HCT116 (cell line): ENCODE data around the gene GNB1.

Source experiments
- EZH2 ChIP-seq: fragments of 200-600 bp; sonication (generic); IDR thresholded peaks from 2 replicates; pipeline ENCODE4 v1.6.1; 2017; ENCODE audit warnings: antibody characterized with exemption, mixed run types
- FOSL1 ChIP-seq: IDR thresholded peaks from 2 replicates; pipeline ENCODE4 v1.6.1; 2012; ENCODE audit warnings: low read depth
- JUND ChIP-seq: IDR thresholded peaks from 2 replicates; pipeline ENCODE4 v1.6.1; 2012
- POLR2A ChIP-seq: IDR thresholded peaks from 2 replicates; pipeline ENCODE4 v1.7.0; 2011; ENCODE audit warnings: borderline replicate concordance; ENCODE audit not compliant: insufficient read depth, insufficient read length; ENCODE audit errors: extremely low read depth
- POLR2AphosphoS5 ChIP-seq: IDR thresholded peaks from 2 replicates; pipeline ENCODE4 v1.6.1; 2011; ENCODE audit warnings: mild to moderate bottlenecking, low read depth, low read length, moderate library complexity
- RAD21 ChIP-seq: IDR thresholded peaks from 2 replicates; pipeline ENCODE4 v1.6.1; 2012; ENCODE audit warnings: low read depth, mild to moderate bottlenecking
- SIN3A ChIP-seq: IDR thresholded peaks from 2 replicates; pipeline ENCODE4 v1.6.1; 2012; ENCODE audit warnings: low read depth
- SRF ChIP-seq: IDR thresholded peaks from 2 replicates; pipeline ENCODE4 v1.6.1; 2012; ENCODE audit warnings: low read depth
- ZNF274 ChIP-seq: fragments of 200-500 bp; sonication (Bioruptor generic); IDR thresholded peaks from 2 replicates; pipeline ENCODE4 v1.6.1; 2014; ENCODE audit warnings: mild to moderate bottlenecking, low read depth, low read length, inconsistent platforms
- TF ChIP-seq, protein P1 (sequence below): IDR thresholded peaks from 2 replicates; pipeline ENCODE4 v1.6.1; 2012; ENCODE audit warnings: low read depth
- TF ChIP-seq, protein P2 (sequence below), 3 experiments: fragments of 200-600 bp in 1 of 3; sonication (generic) in 1 of 3; IDR thresholded peaks in 2 of 3; conservative IDR thresholded peaks in 1 of 3; 2 replicates each; pipeline ENCODE4 v1.5.1; 2012 to 2017; ENCODE audit warnings: low read depth in 2 of 3, low read length in 2 of 3, antibody characterized with exemption in 1 of 3, borderline replicate concordance in 1 of 3, control low read depth in 1 of 3, mild to moderate bottlenecking in 1 of 3, mixed read lengths in 1 of 3, mixed run types in 1 of 3, moderate library complexity in 1 of 3; ENCODE audit not compliant: insufficient read depth in 1 of 3

DNA sequence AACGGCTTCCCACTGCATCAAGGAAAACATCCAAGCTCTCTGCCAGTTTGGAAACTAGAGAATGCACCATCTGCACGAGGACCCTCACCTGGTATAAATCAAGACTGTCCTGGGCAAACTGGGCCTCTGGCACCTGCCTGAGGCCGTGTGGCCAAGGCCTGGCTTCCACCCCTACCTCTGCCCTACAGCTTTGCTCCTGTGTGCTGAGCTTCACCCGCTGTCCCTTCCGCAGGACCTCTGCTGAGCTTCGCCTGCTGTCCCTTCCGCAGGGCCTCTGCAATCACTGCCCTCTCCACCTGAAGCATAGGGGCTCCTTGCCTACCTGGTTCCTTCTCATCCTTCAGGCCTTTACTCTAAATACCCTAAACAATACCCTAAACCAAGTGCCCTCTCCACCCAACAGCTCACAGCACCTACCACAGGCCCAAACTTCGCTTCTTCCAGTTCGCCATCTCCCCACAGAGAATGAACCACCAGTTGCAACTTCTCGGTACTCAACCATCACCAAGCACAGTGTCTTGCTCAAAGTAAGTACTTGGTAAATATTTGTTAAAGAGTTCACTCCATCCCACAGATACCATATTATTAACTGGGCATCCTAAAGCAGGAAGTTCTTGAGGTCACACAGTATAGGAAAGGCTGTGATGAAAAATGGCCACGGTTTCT is 18.4 kb downstream of the GNB1 start:
- TF ChIP-seq SRF (no peak), RAD21 (no peak), POLR2AphosphoS5 (no peak), JUND (no peak), ZNF274 (no peak), POLR2A (no peak), FOSL1 (no peak), SIN3A (no peak), EZH2 (no peak)
- TF ChIP-seq, protein P1, sequence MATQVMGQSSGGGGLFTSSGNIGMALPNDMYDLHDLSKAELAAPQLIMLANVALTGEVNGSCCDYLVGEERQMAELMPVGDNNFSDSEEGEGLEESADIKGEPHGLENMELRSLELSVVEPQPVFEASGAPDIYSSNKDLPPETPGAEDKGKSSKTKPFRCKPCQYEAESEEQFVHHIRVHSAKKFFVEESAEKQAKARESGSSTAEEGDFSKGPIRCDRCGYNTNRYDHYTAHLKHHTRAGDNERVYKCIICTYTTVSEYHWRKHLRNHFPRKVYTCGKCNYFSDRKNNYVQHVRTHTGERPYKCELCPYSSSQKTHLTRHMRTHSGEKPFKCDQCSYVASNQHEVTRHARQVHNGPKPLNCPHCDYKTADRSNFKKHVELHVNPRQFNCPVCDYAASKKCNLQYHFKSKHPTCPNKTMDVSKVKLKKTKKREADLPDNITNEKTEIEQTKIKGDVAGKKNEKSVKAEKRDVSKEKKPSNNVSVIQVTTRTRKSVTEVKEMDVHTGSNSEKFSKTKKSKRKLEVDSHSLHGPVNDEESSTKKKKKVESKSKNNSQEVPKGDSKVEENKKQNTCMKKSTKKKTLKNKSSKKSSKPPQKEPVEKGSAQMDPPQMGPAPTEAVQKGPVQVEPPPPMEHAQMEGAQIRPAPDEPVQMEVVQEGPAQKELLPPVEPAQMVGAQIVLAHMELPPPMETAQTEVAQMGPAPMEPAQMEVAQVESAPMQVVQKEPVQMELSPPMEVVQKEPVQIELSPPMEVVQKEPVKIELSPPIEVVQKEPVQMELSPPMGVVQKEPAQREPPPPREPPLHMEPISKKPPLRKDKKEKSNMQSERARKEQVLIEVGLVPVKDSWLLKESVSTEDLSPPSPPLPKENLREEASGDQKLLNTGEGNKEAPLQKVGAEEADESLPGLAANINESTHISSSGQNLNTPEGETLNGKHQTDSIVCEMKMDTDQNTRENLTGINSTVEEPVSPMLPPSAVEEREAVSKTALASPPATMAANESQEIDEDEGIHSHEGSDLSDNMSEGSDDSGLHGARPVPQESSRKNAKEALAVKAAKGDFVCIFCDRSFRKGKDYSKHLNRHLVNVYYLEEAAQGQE = no peak
- TF ChIP-seq, protein P2, sequence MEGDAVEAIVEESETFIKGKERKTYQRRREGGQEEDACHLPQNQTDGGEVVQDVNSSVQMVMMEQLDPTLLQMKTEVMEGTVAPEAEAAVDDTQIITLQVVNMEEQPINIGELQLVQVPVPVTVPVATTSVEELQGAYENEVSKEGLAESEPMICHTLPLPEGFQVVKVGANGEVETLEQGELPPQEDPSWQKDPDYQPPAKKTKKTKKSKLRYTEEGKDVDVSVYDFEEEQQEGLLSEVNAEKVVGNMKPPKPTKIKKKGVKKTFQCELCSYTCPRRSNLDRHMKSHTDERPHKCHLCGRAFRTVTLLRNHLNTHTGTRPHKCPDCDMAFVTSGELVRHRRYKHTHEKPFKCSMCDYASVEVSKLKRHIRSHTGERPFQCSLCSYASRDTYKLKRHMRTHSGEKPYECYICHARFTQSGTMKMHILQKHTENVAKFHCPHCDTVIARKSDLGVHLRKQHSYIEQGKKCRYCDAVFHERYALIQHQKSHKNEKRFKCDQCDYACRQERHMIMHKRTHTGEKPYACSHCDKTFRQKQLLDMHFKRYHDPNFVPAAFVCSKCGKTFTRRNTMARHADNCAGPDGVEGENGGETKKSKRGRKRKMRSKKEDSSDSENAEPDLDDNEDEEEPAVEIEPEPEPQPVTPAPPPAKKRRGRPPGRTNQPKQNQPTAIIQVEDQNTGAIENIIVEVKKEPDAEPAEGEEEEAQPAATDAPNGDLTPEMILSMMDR (IDR thresholded peaks at IDR 0.05 in 2 of 3, conservative IDR thresholded peaks at IDR 0.05 in 1 of 3; ENCODE audit: borderline replicate concordance in 1 of 3, insufficient read depth in 1 of 3, low read depth in 2 of 3, low read length in 2 of 3) = no peak
